Effector memory CD8-positive, alpha-beta T cell (primary cell): ENCODE measurements around the gene NOS1AP.
"Not testable (repeated sequence)": the region's sequence is repeated elsewhere in the genome, so short reads cannot be mapped to it uniquely, and the experiment has no call there.

ENCODE experiments used
- ATAC-seq: fragments of 150-1000 bp; cut with Tn5 transposase; replicated peaks from 2 replicates; pipeline ENCODE4 v1.10.0; 2021; ENCODE audit warnings: mild to moderate bottlenecking, moderate library complexity
- DNase-seq, 3 experiments: peaks; one replicate each; pipeline ENCODE4 v3.0.0; 2021
- H3K27ac Mint-ChIP-seq, 2 donors: one replicate each; pipeline ENCODE4 v1.8.0; 2022; ENCODE audit warnings: mild to moderate bottlenecking in 2 of 2, mixed read lengths in 2 of 2, moderate library complexity in 2 of 2
- H3K27me3 Mint-ChIP-seq, 2 donors: one replicate each; pipeline ENCODE4 v1.8.0; 2022; ENCODE audit warnings: mixed read lengths in 2 of 2
- H3K36me3 Mint-ChIP-seq: one replicate; pipeline ENCODE4 v1.8.0; 2022; ENCODE audit warnings: mild to moderate bottlenecking, moderate library complexity, mixed read lengths; ENCODE audit not compliant: insufficient read depth
- H3K4me1 Mint-ChIP-seq, 2 donors: one replicate each; pipeline ENCODE4 v1.8.0; 2022; ENCODE audit warnings: low read depth in 2 of 2, mixed read lengths in 2 of 2
- H3K4me3 Mint-ChIP-seq, 2 donors: one replicate each; pipeline ENCODE4 v1.8.0; 2022; ENCODE audit warnings: mild to moderate bottlenecking in 2 of 2, mixed read lengths in 2 of 2, moderate library complexity in 2 of 2
- H3K9me3 Mint-ChIP-seq, 2 donors: one replicate each; pipeline ENCODE4 v1.8.0; 2022; ENCODE audit warnings: mixed read lengths in 2 of 2

NOS1AP gene

DNA sequence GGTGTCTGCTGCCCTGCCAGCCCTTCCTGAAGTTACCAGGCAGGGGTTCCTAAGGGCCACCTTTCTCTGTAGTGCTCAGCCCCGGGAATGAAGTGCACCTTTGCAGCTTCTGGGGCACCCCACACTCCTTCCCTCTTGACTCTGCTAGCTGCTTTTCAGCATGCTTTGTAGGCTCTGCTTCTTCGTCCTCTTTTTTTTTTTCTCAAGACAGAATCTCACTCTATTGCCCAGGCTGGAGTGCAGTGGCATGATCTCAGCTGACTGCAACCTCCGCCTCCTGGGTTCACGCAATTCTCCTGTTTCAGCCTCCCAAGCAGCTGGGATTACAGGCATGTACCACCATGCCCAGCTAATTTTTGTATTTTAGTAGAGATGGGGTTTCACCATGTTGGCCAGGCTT, 282.4 kb downstream of the NOS1AP start:
- not testable (repeated sequence) for H3K9me3 Mint-ChIP-seq, DNase-seq, H3K4me3 Mint-ChIP-seq, H3K4me1 Mint-ChIP-seq, H3K27ac Mint-ChIP-seq, ATAC-seq, H3K36me3 Mint-ChIP-seq
- H3K27me3 Mint-ChIP-seq: peaks cover 49 to 67% of the 10 kb centered on the region in 2 donors

DNA sequence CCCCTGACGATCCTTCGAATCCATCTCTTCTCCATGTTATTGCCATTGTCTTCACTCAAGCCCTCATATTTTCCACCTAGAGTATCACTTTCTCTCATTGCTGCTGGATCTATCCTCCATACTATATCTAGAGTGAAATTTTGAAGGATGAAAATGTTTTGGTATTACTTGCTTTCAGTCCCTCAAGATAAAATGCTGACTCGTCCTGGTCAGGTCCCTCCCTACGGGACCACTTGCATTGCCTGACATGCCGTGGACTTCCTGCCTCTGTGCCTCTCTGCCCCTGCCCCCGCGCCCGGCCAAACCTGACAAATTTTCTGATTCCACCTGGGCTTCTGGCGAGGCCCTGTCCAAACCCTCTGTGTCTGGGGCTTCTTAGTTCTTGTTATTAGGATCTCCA, 283.6 kb downstream of the NOS1AP start:
- Mint-ChIP-seq H3K36me3 (no peaks in the 10 kb centered on the region), H3K4me3 (no peak overlapping the region), H3K27me3 (peaks cover 61 to 66% of the 10 kb centered on the region in 2 donors), H3K27ac (no peak overlapping the region), H3K9me3 (no peaks in the 10 kb centered on the region), H3K4me1 (no peaks in the 10 kb centered on the region)
- no peak for ATAC-seq
- no peak for DNase-seq

DNA sequence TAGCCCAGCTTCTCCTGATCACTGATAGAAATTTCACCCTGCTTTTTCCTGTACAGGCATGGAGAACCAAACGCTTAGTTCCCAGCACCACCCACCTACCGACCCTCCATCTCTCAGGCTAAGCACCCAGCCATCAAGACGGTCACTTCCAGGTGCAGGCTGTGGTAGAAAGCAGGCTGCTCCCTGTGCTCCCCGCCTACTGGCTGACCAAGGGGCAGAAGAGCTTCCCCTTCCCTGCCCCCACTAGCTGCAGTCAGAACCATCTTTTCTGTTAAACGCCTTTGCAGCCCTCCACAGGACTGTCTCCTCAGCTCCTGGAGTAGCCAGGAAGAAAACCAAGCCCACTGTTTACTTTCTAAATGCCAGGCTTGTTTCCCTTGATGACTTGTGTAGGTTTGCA, 284.2 kb downstream of the NOS1AP start:
- ATAC-seq (no peak), DNase-seq (no peak)
- Mint-ChIP-seq H3K36me3 (no peaks in the 10 kb centered on the region), H3K27me3 (peaks cover 62 to 66% of the 10 kb centered on the region in 2 donors), H3K4me1 (no peaks in the 10 kb centered on the region), H3K9me3 (no peaks in the 10 kb centered on the region), H3K4me3 (no peak overlapping the region), H3K27ac (no peak overlapping the region)

DNA sequence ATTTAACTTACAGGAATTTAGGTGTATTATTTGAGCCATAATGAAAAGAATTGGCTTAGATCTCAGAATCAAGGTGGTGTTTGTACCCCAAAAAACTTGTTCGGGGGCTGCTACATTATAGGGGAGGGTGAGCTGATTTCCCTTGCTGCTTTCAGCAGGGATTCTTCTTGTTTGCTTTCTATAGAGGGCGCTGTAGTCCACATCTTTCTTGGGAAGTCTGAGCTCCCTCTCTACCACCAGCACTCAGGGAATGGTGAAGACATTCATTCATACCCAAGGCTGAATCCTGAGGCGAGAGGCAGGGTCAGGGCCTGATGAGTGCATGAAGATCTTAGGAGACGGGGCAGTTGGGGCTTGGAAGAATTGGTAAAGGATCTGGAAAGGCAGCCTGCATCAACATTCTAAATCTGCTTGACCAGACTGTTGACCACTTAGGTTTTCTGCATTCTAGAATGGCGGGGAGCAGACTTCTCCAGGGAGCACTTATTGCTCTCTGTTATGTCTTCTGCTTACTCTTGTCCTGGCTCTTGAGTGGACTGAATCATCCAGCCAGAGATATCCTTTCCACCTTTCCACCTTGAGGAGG, 288.3 kb downstream of the NOS1AP start:
- Mint-ChIP-seq H3K4me3 (no peak overlapping the region), H3K36me3 (no peaks in the 10 kb centered on the region), H3K27me3 (peaks cover 47 to 72% of the 10 kb centered on the region in 2 donors), H3K4me1 (no peaks in the 10 kb centered on the region), H3K27ac (no peak overlapping the region), H3K9me3 (no peaks in the 10 kb centered on the region)
- DNase-seq (no peak), ATAC-seq (no peak)

DNA sequence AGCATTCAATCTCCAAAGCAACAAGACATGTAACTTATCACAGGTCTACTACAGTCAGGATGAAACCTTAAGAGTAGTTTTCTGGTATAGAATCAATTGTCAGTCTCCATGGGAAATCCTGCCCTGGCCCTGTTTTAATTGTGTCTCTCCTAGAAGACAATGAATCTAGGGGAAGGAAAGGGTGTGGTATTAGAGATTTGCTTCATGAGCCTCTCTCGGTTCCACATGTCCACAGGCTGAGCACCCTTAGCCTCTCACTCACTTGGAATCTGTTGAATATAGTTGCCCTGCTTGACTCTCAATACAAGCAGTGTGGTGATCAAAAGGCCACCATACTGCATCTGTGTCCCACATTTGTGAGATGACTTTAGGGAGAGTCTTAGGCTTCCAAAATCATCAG, 289.4 kb downstream of the NOS1AP start:
- Mint-ChIP-seq H3K4me3 (no peak overlapping the region), H3K36me3 (no peaks in the 10 kb centered on the region), H3K27ac (no peak overlapping the region), H3K4me1 (no peaks in the 10 kb centered on the region), H3K9me3 (no peaks in the 10 kb centered on the region), H3K27me3 (peaks cover 45 to 72% of the 10 kb centered on the region in 2 donors)
- no peak for DNase-seq
- ATAC-seq: no peak

DNA sequence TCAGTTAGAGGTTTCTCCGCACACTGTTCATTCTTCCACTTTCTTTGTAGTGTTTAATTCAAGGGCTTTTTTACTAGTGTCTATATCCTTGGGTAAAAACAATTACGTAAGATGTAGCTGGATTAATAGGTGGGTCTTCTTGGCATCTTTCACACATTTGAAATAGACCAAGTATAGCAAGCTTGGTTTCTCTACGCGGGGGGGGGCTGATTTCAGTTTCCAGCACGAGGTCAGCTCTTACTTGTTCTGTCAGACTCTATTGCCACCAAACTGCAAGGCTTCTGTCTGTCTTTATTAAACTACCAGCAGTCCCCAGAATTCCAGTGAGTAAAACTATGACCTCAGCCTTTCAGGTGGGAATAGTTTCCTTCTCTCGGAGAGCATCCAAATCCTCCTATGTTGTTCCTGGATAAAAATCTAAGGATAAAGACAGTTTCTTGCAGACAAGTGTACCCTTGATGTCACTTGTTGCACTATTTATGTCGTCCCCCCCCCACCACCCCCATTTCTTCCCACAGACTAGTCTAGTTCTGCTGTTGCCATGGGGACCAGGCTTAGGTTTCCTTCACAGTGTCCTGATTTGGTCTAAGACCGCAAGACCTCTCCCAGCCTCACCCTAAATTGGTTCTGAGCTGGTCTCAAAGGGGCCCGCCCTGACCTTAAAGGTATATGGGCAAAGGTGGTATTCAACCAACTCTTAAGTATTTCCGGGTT, 290.2 kb downstream of the NOS1AP start:
- Mint-ChIP-seq H3K36me3 (no peaks in the 10 kb centered on the region), H3K9me3 (no peaks in the 10 kb centered on the region), H3K27me3 (peaks cover 37 to 76% of the 10 kb centered on the region in 2 donors), H3K4me1 (no peaks in the 10 kb centered on the region), H3K27ac (no peak overlapping the region), H3K4me3 (no peak overlapping the region)
- ATAC-seq: no peak
- no peak for DNase-seq

DNA sequence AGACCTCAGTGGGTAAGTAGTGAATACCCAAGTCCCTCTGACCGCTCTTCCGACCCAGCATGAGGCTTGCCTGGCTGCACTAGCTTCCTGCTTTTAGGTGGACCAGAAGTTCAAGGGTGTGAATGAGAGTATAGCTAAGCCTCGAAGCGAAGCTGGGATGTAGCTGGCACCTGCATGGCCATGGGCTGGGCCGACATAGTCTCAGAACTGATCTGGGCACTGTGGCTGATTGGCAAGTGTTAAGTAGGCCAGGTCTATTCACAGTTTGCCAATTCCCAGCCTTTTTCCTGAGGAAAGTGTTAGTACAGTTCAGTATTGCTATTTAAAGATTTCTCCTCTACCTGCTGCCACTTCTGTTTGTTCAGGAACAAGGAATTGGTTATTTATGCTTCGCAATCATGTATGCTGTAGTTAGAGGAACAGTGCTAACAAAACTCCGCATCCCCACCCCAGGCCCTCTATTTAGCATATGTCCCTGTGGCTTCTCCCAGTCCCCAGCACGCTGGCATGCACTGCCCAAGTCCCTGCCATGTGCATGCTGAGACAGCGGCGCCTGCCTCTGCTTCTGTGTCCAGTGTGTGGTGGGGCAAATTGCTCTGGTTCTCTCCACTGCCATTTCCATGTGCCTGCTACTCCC, 290.9 kb downstream of the NOS1AP start:
- H3K27me3 Mint-ChIP-seq: peaks cover 32 to 76% of the 10 kb centered on the region in 2 donors
- ATAC-seq (no peak), DNase-seq (no peak)
- no peak overlapping the region for H3K4me3 Mint-ChIP-seq
- H3K4me1 Mint-ChIP-seq: no peaks in the 10 kb centered on the region
- no peaks in the 10 kb centered on the region for H3K36me3 Mint-ChIP-seq
- H3K9me3 Mint-ChIP-seq: no peaks in the 10 kb centered on the region
- no peak overlapping the region for H3K27ac Mint-ChIP-seq

DNA sequence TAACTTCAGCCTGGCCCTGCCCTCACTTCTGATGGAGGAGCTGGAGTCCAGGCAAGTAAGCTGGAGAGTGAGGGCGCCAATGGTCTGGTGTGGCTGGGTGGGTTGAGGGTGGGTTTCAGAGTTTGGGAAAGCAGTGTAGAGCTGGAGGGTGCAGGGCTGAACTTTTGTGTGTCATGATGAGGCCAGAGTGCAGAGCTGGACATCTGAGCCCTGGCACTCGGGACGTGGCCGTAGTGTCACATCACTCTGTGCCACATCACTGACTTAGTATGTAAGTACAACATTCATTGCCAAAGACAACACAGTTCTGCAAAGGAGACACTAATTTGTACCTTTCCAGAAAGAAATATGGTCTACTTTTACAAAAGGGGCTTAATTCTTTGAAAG, 291.4 kb downstream of the NOS1AP start:
- Mint-ChIP-seq H3K4me3 (no peak overlapping the region), H3K27me3 (peaks cover 28 to 74% of the 10 kb centered on the region in 2 donors), H3K27ac (no peak overlapping the region), H3K4me1 (no peaks in the 10 kb centered on the region), H3K36me3 (no peaks in the 10 kb centered on the region), H3K9me3 (no peaks in the 10 kb centered on the region)
- ATAC-seq: no peak
- DNase-seq: no peak

DNA sequence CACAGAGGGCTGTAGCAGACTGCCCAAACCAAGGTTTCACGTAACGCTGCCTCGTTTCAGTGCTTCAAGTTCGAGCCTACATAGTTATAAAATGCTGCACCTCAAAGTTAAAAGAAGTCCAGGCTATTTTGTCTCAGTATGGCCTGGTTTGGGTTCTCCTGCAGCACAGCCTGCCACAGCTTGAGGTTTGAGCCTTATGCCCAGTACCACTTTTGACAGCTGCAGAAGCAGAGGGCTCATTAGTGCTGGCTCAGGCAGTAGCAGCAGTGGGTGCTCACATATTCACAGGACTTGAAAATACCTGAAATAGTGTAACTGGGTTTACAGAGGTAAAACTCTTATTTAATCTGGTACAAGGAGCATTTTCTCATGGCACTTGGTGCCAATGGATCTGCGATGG, 291.9 kb downstream of the NOS1AP start:
- no peak overlapping the region for H3K27ac Mint-ChIP-seq
- H3K27me3 Mint-ChIP-seq: peaks cover 32 to 70% of the 10 kb centered on the region in 2 donors
- no peaks in the 10 kb centered on the region for H3K9me3 Mint-ChIP-seq
- no peak for ATAC-seq
- DNase-seq: no peak
- no peaks in the 10 kb centered on the region for H3K4me1 Mint-ChIP-seq
- H3K4me3 Mint-ChIP-seq: no peak overlapping the region
- no peaks in the 10 kb centered on the region for H3K36me3 Mint-ChIP-seq

DNA sequence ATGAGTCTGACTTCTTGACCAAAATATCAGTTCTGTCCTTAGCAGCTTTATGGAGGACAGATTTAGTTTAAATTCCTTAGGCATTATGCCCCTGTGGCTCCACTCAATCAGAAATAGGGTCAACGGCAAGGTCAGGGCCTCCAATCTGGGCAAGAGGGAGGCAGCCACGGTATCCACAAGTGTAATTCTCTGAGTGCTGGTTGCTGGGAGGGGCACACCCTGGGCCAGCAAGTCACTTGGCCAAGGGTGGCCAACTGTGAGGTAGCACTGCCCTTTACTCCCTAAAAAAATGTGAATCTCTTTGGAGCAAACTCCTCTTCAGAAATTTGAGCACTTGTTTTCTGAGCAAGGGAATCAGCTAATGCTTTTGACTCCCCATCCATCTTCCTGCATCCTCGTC, 294.3 kb downstream of the NOS1AP start:
- DNase-seq: no peak
- Mint-ChIP-seq H3K4me3 (no peak overlapping the region), H3K27ac (no peak overlapping the region), H3K27me3 (peaks cover 22 to 66% of the 10 kb centered on the region in 2 donors), H3K4me1 (peaks cover 0 to 2% of the 10 kb centered on the region in 2 donors), H3K36me3 (no peaks in the 10 kb centered on the region), H3K9me3 (no peaks in the 10 kb centered on the region)
- ATAC-seq: no peak

DNA sequence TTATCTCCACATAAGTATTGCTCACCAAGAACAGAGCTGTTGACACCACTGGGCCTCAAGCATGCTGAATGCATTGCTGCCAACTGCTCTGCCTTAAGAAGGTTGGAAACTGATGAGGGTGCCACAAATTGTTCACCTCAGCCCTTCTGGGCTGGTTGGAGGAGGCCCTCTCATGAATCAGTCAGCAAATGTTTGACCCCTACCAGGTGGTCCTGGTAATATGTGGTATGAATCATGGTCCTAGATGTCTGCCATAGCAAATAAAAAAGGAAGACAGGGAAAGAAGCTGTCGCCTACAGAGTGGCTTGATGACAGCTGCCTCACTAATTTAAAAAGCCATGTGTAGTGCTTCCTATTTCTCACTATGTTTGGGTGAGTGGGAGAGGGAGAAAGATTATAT, 295.0 kb downstream of the NOS1AP start:
- Mint-ChIP-seq H3K27me3 (peaks cover 18 to 66% of the 10 kb centered on the region in 2 donors), H3K27ac (no peak overlapping the region), H3K36me3 (no peaks in the 10 kb centered on the region), H3K4me1 (peaks cover 0 to 2% of the 10 kb centered on the region in 2 donors), H3K4me3 (no peak overlapping the region), H3K9me3 (no peaks in the 10 kb centered on the region)
- ATAC-seq (no peak), DNase-seq (no peak)

DNA sequence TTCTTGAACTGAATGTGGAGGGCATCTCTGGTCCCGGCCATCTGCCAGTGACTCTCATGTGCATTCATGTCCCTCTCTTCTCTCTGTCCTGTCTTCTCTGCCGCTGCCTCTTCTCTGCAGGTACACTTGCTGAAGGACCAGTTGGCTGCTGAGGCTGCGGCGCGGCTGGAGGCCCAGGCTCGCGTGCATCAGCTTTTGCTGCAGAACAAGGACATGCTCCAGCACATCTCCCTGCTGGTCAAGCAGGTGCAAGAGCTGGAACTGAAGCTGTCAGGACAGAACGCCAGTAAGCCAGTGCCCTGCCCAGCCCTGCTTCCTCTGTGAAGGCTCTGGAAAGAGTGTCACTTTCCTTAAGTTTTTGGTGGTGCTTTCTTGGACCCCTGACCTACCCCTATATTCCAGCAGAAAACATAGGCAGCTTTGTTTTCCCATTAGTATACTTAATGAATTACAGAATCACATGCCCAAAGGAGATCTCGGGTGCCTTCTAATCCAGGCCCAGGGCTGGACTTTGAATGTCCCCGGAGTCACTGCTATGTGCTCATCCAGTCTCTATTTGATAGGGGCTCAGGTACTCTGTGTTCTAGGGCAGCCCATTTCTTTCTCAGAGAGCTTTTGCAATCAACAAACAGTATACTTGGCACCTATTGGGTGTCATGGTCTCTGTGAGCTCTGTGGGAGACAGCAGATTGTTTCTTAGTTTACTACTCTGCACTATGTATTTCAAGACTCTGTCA, 296.0 kb downstream of the NOS1AP start:
- H3K9me3 Mint-ChIP-seq: no peaks in the 10 kb centered on the region
- peaks cover 17 to 56% of the 10 kb centered on the region in 2 donors for H3K27me3 Mint-ChIP-seq
- ATAC-seq (no peak), DNase-seq (no peak)
- no peak overlapping the region for H3K27ac Mint-ChIP-seq
- H3K4me1 Mint-ChIP-seq: peaks cover 0 to 2% of the 10 kb centered on the region in 2 donors
- no peak overlapping the region for H3K4me3 Mint-ChIP-seq
- no peaks in the 10 kb centered on the region for H3K36me3 Mint-ChIP-seq

DNA sequence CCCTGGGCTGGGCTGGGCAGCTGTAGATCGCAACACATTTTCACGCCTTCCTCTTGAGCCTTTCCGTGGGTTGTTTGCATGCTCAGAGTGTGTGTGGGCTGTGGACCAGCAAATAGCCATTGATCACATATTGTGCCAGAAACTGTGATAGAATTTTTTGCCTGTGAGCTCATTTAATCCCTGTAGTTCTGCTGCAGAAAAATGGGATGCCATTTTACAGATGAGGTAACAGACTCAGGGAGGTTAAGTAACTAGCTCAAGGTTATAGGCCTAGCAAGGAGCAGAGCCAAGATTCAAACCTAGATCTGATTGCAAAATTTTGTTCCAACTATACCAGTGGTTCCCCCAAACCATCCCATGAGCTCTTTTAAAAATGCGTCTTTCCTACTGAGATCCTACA, 296.7 kb downstream of the NOS1AP start:
- no peaks in the 10 kb centered on the region for H3K36me3 Mint-ChIP-seq
- no peak overlapping the region for H3K4me3 Mint-ChIP-seq
- H3K27me3 Mint-ChIP-seq: peaks cover 17 to 55% of the 10 kb centered on the region in 2 donors

More for the DNA sequence above, 296.7 kb downstream of the NOS1AP start:
- Mint-ChIP-seq H3K4me1 (peaks cover 0 to 2% of the 10 kb centered on the region in 2 donors), H3K9me3 (no peaks in the 10 kb centered on the region), H3K27ac (no peak overlapping the region)
- DNase-seq: no peak
- no peak for ATAC-seq
